Caco-2 (cell line): ENCODE data around the gene CTNNB1. TPM values are rescaled to one million over a fixed set of nuclear protein-coding genes. Genes with fewer than 3 reads are reported as not detected.

ENCODE experiments used
- BruUV-seq: library from RNA; stranded (reverse); fragments of 400-500 nt; replicated peaks from 2 replicates; lab custom pipeline; 2021; lab: Mats Ljungman, UMichigan
- CTCF ChIA-PET: fragments of 300-600 bp; sonication (Branson Sonifier 250); formaldehyde crosslinking; loops from one replicate; lab custom pipeline; 2022; ENCODE audit warnings: antibody characterized with exemption; lab: Charles Lee
- POLR2A ChIA-PET: fragments of 300-600 bp; sonication (Branson Sonifier 250); formaldehyde crosslinking; loops from one replicate; lab custom pipeline; 2022; ENCODE audit warnings: antibody characterized with exemption; lab: Charles Lee
- DNase-seq, 2 experiments: peaks; one replicate each; pipeline versions ENCODE4 v3.0.0 to v3.0.0-alpha.2; 2020 to 2022
- H3K27me3 ChIP-seq: replicated peaks from 2 replicates; pipeline ENCODE4 v1.6.0; 2011; ENCODE audit warnings: low read length; ENCODE audit not compliant: control insufficient read depth, insufficient read depth
- H3K36me3 ChIP-seq: 2 replicates; pipeline ENCODE4 v1.5.1; 2011; ENCODE audit warnings: low read length; ENCODE audit not compliant: control insufficient read depth, insufficient read depth
- H3K4me1 ChIP-seq: fragments of 250-450 bp; sonication (Bioruptor Pico); 2 replicates; pipeline ENCODE4 v1.5.1; 2020; ENCODE audit warnings: mild to moderate bottlenecking
- H3K4me3 ChIP-seq: 2 replicates; pipeline ENCODE4 v1.5.1; 2011; ENCODE audit warnings: low read depth, mild to moderate bottlenecking, control low read depth, low read length
- H3K9me3 ChIP-seq: fragments of 250-450 bp; sonication (Bioruptor Pico); 2 replicates; pipeline ENCODE4 v1.5.1; 2020; ENCODE audit warnings: mild to moderate bottlenecking, moderate library complexity
- H3K27ac Mint-ChIP-seq: one replicate; pipeline ENCODE4 v1.8.0; 2022; ENCODE audit warnings: mixed read lengths; ENCODE audit not compliant: unreplicated experiment
- H3K27me3 Mint-ChIP-seq: one replicate; pipeline ENCODE4 v1.8.0; 2022; ENCODE audit warnings: mixed read lengths; ENCODE audit not compliant: insufficient read depth, unreplicated experiment
- H3K36me3 Mint-ChIP-seq: one replicate; pipeline ENCODE4 v1.8.0; 2022; ENCODE audit warnings: mild to moderate bottlenecking, mixed read lengths; ENCODE audit not compliant: insufficient read depth, unreplicated experiment
- H3K4me1 Mint-ChIP-seq: one replicate; pipeline ENCODE4 v1.8.0; 2022; ENCODE audit warnings: low read depth, mixed read lengths; ENCODE audit not compliant: unreplicated experiment
- H3K4me3 Mint-ChIP-seq: one replicate; pipeline ENCODE4 v1.8.0; 2022; ENCODE audit warnings: mild to moderate bottlenecking, moderate library complexity, mixed read lengths; ENCODE audit not compliant: unreplicated experiment
- H3K9me3 Mint-ChIP-seq: one replicate; pipeline ENCODE4 v1.8.0; 2022; ENCODE audit warnings: mixed read lengths; ENCODE audit not compliant: unreplicated experiment
- CTCF ChIP-seq, 2 experiments: fragments of 200-600 bp in 1 of 2; IDR thresholded peaks; 1 replicate in 1 of 2; 2 replicates in 1 of 2; pipeline versions ENCODE4 v1.5.1 to v1.8.0; 2011 to 2022; ENCODE audit warnings: antibody characterized with exemption in 1 of 2, control low read depth in 1 of 2, inconsistent platforms in 1 of 2, low read depth in 1 of 2, low read length in 1 of 2, mild to moderate bottlenecking in 1 of 2, moderate library complexity in 1 of 2; ENCODE audit not compliant: insufficient read depth in 1 of 2, severe bottlenecking in 1 of 2, unreplicated experiment in 1 of 2
- intact Hi-C: fragments of 100-400 bp; cut with micrococcal nuclease; formaldehyde crosslinking; loops from one replicate; pipeline ENCODE4 v1.10.0; 2022; ENCODE audit not compliant: unreplicated experiment
- total RNA-seq: library from RNA; stranded (reverse); gene quantifications from 2 replicates; pipeline ENCODE4 v1.2.3, GENCODE V29; 2022

CTNNB1 gene
- total RNA-seq, 1 experiment from 2014 or later, result 206 TPM

- Histone ChIP-seq H3K4me3 (no peak overlapping the region), H3K9me3 (no peaks in the 10 kb centered on the region), H3K4me1 (peaks cover 33% of the 10 kb centered on the region), H3K27me3 (no peaks in the 10 kb centered on the region), H3K36me3 (no peaks in the 10 kb centered on the region)
- no peak for TF ChIP-seq CTCF (IDR thresholded peaks at IDR 0.05; ENCODE audit: insufficient read depth in 1 of 2, low read depth in 1 of 2, low read length in 1 of 2, severe bottlenecking in 1 of 2, unreplicated experiment in 1 of 2)
- intact Hi-C loops, result loop anchor here (10.0 kb wide), 1 partner anchor 348 kb away; no protein-coding TSS in a partner anchor
- no peaks in the 10 kb centered on the region for H3K27me3 Mint-ChIP-seq
- H3K27ac Mint-ChIP-seq, result no peak overlapping the region
- H3K4me1 Mint-ChIP-seq, result peaks cover 29% of the 10 kb centered on the region
- no peaks in the 10 kb centered on the region for H3K9me3 Mint-ChIP-seq
- no TSS peak for BruUV-seq
- H3K4me3 Mint-ChIP-seq, result no peak overlapping the region
- ChIA-PET CTCF (no interaction called here), POLR2A (no interaction called here)
- DNase-seq, result no peak
- H3K36me3 Mint-ChIP-seq, result no peaks in the 10 kb centered on the region
Measured at GRCh38 chr3:41192885-41193284, 6.4 kb upstream of the CTNNB1 start.

- H3K4me3 ChIP-seq, result no peak overlapping the region
- ChIA-PET POLR2A (no interaction called here), CTCF (no interaction called here)
- no peaks in the 10 kb centered on the region for H3K36me3 ChIP-seq
- no peaks in the 10 kb centered on the region for H3K36me3 Mint-ChIP-seq
- intact Hi-C loops, result loop anchor here (10.0 kb wide), 1 partner anchor 349 kb away; no protein-coding TSS in a partner anchor
- no peaks in the 10 kb centered on the region for H3K9me3 Mint-ChIP-seq
- no TSS peak for BruUV-seq
- no peak overlapping the region for H3K27ac Mint-ChIP-seq
- H3K4me1 Mint-ChIP-seq, result peaks cover 20% of the 10 kb centered on the region
- H3K4me1 ChIP-seq, result peaks cover 29% of the 10 kb centered on the region
- DNase-seq, result no peak
- no peak overlapping the region for H3K4me3 Mint-ChIP-seq
- no peaks in the 10 kb centered on the region for H3K27me3 Mint-ChIP-seq
- H3K27me3 ChIP-seq, result no peaks in the 10 kb centered on the region
- H3K9me3 ChIP-seq, result no peaks in the 10 kb centered on the region
- no peak for TF ChIP-seq CTCF (IDR thresholded peaks at IDR 0.05; ENCODE audit: insufficient read depth in 1 of 2, low read depth in 1 of 2, low read length in 1 of 2, severe bottlenecking in 1 of 2, unreplicated experiment in 1 of 2)
Measured at GRCh38 chr3:41193794-41194539, 5.3 kb upstream of the CTNNB1 start.

GRCh38 chr3:41194701-41195100, 4.6 kb upstream of the CTNNB1 start:
- POLR2A ChIA-PET, result no interaction called here
- no peak for DNase-seq
- Histone ChIP-seq H3K36me3 (no peaks in the 10 kb centered on the region), H3K27me3 (no peaks in the 10 kb centered on the region), H3K4me3 (no peak overlapping the region), H3K9me3 (no peaks in the 10 kb centered on the region), H3K4me1 (peaks cover 25% of the 10 kb centered on the region)
- peaks cover 15% of the 10 kb centered on the region for H3K4me1 Mint-ChIP-seq
- BruUV-seq, result no TSS peak
- intact Hi-C loops, result loop anchor here (10.0 kb wide), 1 partner anchor 350 kb away; no protein-coding TSS in a partner anchor
- H3K27me3 Mint-ChIP-seq, result no peaks in the 10 kb centered on the region
- no peaks in the 10 kb centered on the region for H3K9me3 Mint-ChIP-seq
- TF ChIP-seq CTCF (IDR thresholded peaks at IDR 0.05; ENCODE audit: insufficient read depth in 1 of 2, low read depth in 1 of 2, low read length in 1 of 2, severe bottlenecking in 1 of 2, unreplicated experiment in 1 of 2), result no peak
- CTCF ChIA-PET, result no interaction called here
- H3K27ac Mint-ChIP-seq, result no peak overlapping the region
- H3K36me3 Mint-ChIP-seq, result peaks cover 7% of the 10 kb centered on the region
- no peak overlapping the region for H3K4me3 Mint-ChIP-seq
